ENCODE results near the gene USP34.

USP34 gene

DNA sequence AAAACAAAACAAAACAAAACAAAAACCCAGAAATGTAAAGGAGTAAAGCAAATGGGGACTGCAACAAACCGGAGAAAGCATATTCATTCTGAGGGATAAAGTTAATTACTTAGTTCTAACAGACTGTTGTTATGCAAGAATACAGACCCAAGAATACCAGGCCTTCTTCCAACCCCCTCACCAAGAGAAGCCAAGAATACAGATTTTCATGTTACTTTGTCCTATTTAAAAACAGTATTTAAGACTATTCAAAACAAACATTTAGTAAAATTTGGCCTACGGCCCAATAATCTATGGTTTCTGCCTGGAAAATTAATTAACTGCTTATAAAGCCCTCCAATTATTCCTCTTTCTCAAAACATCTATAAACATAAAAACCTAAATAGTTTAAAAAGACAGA, 91.4 kb downstream of the USP34 start:
- Histone ChIP-seq H3K4me3 (ENCODE audit: low read depth, low read length) (no peak overlapping the region), H3K36me3 (ENCODE audit: control insufficient read depth, insufficient read depth, low read length) (peaks cover 2% of the 10 kb centered on the region), H3K4me1 (ENCODE audit: control insufficient read depth, insufficient read depth, low read length) (no peaks in the 10 kb centered on the region), H3K9ac (ENCODE audit: low read depth, low read length) (no peak overlapping the region), H3K27me3 (ENCODE audit: control insufficient read depth, insufficient read depth, low read length) (no peaks in the 10 kb centered on the region), H3K9me3 (ENCODE audit: control insufficient read depth, insufficient read depth, low read length) (no peaks in the 10 kb centered on the region)

DNA sequence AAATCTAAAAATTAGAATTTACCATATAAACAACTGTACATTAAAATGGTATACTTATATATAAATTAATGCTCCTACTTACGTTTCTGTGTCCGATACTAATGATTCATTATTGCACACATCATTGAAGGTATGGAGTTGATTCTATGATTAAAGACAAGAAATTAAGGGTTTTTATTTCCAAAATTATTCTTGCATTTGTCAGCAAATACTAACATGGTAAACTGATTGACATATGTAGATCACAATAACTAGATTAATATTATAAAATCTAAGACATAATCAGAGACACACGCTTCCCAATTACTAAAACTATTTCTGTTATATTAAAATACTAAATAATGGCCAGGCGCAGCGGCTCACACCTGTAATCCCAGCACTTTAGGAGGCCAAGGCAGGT, 92.6 kb downstream of the USP34 start:
- no peaks in the 10 kb centered on the region for H3K4me1 ChIP-seq (ENCODE audit: control insufficient read depth, insufficient read depth, low read length)
- no peak overlapping the region for H3K9ac ChIP-seq (ENCODE audit: low read depth, low read length)
- peaks cover 2% of the 10 kb centered on the region for H3K36me3 ChIP-seq (ENCODE audit: control insufficient read depth, insufficient read depth, low read length)
- no peaks in the 10 kb centered on the region for H3K9me3 ChIP-seq (ENCODE audit: control insufficient read depth, insufficient read depth, low read length)
- H3K4me3 ChIP-seq (ENCODE audit: low read depth, low read length), result no peak overlapping the region
- H3K27me3 ChIP-seq (ENCODE audit: control insufficient read depth, insufficient read depth, low read length), result no peaks in the 10 kb centered on the region

DNA sequence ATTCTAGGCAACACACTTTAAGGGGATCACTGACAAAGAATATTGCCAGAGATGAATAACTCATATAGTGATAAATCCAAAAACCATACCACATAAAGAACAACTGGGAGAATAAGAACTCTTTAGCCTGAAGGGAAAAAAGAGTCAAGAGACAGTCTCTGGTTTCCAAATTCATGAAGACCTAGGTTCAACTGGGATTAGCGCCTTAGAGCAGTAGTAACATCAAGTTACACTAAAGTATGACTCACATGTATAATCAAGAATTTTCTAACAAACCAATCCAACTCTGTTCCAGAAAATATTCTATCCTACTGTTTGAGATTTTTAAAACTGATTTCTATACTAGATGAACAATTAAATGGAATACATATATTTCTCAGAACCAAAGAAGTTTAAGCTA, 93.8 kb downstream of the USP34 start:
- Histone ChIP-seq H3K36me3 (ENCODE audit: control insufficient read depth, insufficient read depth, low read length) (peaks cover 2% of the 10 kb centered on the region), H3K27me3 (ENCODE audit: control insufficient read depth, insufficient read depth, low read length) (no peaks in the 10 kb centered on the region), H3K4me1 (ENCODE audit: control insufficient read depth, insufficient read depth, low read length) (no peaks in the 10 kb centered on the region), H3K9ac (ENCODE audit: low read depth, low read length) (no peak overlapping the region), H3K9me3 (ENCODE audit: control insufficient read depth, insufficient read depth, low read length) (no peaks in the 10 kb centered on the region), H3K4me3 (ENCODE audit: low read depth, low read length) (no peak overlapping the region)

DNA sequence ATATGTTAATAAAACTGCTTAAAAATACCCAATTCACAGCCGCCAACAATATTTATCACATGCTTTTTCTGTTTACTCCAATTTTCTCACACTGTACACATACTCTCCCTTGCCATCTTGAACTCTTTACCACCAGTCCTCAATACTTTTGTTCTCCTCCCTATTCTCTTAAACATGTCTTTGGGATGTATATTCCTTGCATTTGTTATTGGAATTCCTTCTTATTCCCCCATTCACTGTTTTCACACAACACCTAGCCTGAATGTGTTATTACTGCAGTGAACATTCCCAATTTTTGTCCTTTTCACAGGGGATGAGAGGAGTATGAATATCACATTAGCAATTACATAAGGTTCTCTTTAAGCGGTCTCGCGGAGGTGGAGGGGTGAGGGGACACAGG, 94.7 kb downstream of the USP34 start:
- Histone ChIP-seq H3K36me3 (ENCODE audit: control insufficient read depth, insufficient read depth, low read length) (peaks cover 2% of the 10 kb centered on the region), H3K4me1 (ENCODE audit: control insufficient read depth, insufficient read depth, low read length) (no peaks in the 10 kb centered on the region), H3K9ac (ENCODE audit: low read depth, low read length) (no peak overlapping the region), H3K27me3 (ENCODE audit: control insufficient read depth, insufficient read depth, low read length) (no peaks in the 10 kb centered on the region), H3K4me3 (ENCODE audit: low read depth, low read length) (no peak overlapping the region), H3K9me3 (ENCODE audit: control insufficient read depth, insufficient read depth, low read length) (no peaks in the 10 kb centered on the region)

DNA sequence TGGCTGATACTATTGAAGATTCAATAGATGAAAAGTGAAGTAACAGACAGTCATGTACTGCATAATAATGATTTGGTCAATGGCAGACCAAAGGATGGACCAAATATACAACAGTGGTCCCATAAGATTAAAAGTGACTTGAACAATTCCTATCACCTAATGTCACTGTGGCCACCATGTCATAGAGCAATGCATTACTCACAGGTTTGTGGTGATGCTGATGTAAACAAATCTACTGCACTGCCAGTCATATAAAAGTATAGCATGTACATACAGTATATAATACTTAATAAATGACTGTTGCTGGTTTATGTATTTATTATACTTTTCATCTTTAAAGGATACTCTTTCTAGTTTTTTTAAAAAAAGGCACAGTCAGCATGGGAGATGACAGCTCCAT, 99.9 kb downstream of the USP34 start:
- H3K4me3 ChIP-seq (ENCODE audit: low read depth, low read length), result no peak overlapping the region
- H3K36me3 ChIP-seq (ENCODE audit: control insufficient read depth, insufficient read depth, low read length), result no peaks in the 10 kb centered on the region
- H3K27me3 ChIP-seq (ENCODE audit: control insufficient read depth, insufficient read depth, low read length), result no peaks in the 10 kb centered on the region
- no peaks in the 10 kb centered on the region for H3K9me3 ChIP-seq (ENCODE audit: control insufficient read depth, insufficient read depth, low read length)
- H3K4me1 ChIP-seq (ENCODE audit: control insufficient read depth, insufficient read depth, low read length), result no peaks in the 10 kb centered on the region
- H3K9ac ChIP-seq (ENCODE audit: low read depth, low read length), result no peak overlapping the region

DNA sequence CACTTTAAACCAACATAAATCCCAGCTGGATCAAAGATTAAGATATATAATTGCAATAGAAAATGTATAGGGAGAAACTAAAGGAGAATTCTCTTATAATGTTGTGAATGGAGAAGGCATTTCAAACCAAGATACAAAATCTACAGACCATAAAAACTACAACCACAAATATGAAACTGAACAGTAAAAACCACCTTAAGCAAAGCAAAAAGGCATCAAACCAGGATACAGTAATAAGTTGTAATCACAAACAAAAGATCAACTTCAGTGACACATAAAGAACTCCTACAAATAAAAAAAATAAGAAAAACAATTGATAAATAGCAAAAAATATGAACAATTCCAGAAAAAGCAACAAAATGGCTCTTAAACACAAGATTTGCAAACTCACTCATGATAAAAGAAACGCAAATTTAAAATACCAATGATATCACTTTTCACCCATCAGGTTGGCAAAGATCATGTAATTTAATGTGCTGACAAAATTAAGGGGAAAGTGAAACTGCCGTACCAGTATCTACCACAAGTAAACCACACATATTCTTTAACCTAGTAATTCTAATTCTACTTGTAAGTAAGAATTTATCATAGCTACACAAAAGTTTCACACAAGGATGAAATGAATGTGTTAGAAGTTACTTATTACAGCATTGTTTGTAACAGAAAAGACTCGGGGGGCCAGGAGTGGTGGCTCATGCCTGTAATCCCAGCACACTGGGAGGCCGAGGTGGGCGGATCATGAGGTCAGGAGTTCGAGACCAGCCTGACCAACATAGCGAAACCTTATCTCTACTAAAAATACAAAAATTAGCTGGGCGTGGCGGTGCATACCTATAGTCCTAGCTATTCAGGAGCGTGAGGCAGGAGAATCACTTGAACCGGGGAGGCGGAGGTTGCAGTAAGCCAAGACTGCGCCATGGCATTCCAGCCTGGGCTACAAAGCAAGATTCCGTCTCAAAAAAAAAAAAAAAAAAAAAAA, 101.9 kb downstream of the USP34 start:
- Histone ChIP-seq H3K4me1 (ENCODE audit: control insufficient read depth, insufficient read depth, low read length) (no peaks in the 10 kb centered on the region), H3K36me3 (ENCODE audit: control insufficient read depth, insufficient read depth, low read length) (no peaks in the 10 kb centered on the region), H3K27me3 (ENCODE audit: control insufficient read depth, insufficient read depth, low read length) (no peaks in the 10 kb centered on the region), H3K9me3 (ENCODE audit: control insufficient read depth, insufficient read depth, low read length) (no peaks in the 10 kb centered on the region), H3K9ac (ENCODE audit: low read depth, low read length) (no peak overlapping the region), H3K4me3 (ENCODE audit: low read depth, low read length) (no peak overlapping the region)

DNA sequence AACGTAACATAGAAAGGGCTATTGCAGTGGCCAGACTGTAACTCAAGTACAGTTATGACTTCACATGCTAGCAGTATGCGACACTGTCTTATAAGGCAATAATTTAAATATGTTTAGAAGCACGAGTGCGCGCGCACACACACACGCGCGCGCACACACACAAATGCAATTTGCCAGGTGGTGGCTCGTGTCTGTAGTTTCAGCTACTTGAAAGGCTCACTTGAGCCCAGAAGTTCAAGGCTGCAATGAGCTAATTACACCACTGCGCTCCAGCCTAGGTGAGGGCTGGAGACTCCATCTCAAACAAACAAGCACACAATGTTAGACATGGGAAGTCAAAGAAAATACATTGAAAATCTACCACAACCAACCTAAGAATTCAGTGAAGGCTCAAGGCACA, 103.7 kb downstream of the USP34 start:
- no peaks in the 10 kb centered on the region for H3K27me3 ChIP-seq (ENCODE audit: control insufficient read depth, insufficient read depth, low read length)
- no peaks in the 10 kb centered on the region for H3K4me1 ChIP-seq (ENCODE audit: control insufficient read depth, insufficient read depth, low read length)
- H3K4me3 ChIP-seq (ENCODE audit: low read depth, low read length), result no peak overlapping the region
- no peaks in the 10 kb centered on the region for H3K36me3 ChIP-seq (ENCODE audit: control insufficient read depth, insufficient read depth, low read length)
- H3K9me3 ChIP-seq (ENCODE audit: control insufficient read depth, insufficient read depth, low read length), result no peaks in the 10 kb centered on the region
- no peak overlapping the region for H3K9ac ChIP-seq (ENCODE audit: low read depth, low read length)

DNA sequence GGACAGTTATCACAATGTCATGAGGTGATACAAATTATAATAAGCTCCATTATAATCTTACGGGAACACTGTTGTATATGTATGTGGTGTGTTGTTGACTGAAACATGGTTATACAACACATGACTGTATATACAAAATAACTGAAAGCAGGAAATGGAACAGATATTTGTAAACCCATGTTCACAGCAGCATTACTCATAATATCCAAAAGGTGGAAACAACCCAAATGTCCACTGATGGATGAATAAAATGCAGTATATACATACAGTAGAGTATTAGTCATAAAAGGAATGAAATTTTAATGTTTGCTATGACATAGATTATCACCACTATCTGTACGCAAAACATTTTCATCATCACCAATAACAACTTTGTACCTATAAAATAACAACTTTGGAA, 107.3 kb downstream of the USP34 start:
- H3K27me3 ChIP-seq (ENCODE audit: control insufficient read depth, insufficient read depth, low read length), result no peaks in the 10 kb centered on the region
- no peak overlapping the region for H3K4me3 ChIP-seq (ENCODE audit: low read depth, low read length)
- H3K4me1 ChIP-seq (ENCODE audit: control insufficient read depth, insufficient read depth, low read length), result no peaks in the 10 kb centered on the region
- no peaks in the 10 kb centered on the region for H3K36me3 ChIP-seq (ENCODE audit: control insufficient read depth, insufficient read depth, low read length)
- H3K9ac ChIP-seq (ENCODE audit: low read depth, low read length), result no peak overlapping the region
- no peaks in the 10 kb centered on the region for H3K9me3 ChIP-seq (ENCODE audit: control insufficient read depth, insufficient read depth, low read length)

DNA sequence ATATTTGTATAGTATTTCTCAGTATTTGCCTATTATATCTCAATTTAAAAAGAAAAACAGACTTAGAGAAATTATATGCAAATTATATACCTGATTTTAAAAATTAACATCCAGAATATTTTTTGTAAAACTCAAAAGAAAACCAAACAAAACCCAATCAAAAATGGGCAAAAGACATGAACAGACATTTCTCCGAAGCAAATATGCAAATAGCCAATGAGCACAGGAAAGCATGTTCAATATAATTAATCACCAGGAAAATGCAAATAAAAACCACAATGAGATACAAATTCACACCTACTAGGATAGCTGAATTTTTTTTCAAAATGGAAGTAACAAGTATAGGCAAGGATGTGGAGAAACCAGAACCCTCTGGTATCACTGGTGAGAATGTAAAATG, 108.0 kb downstream of the USP34 start:
- Histone ChIP-seq H3K36me3 (ENCODE audit: control insufficient read depth, insufficient read depth, low read length) (no peaks in the 10 kb centered on the region), H3K9ac (ENCODE audit: low read depth, low read length) (no peak overlapping the region), H3K27me3 (ENCODE audit: control insufficient read depth, insufficient read depth, low read length) (no peaks in the 10 kb centered on the region), H3K4me1 (ENCODE audit: control insufficient read depth, insufficient read depth, low read length) (no peaks in the 10 kb centered on the region), H3K9me3 (ENCODE audit: control insufficient read depth, insufficient read depth, low read length) (no peaks in the 10 kb centered on the region), H3K4me3 (ENCODE audit: low read depth, low read length) (no peak overlapping the region)

DNA sequence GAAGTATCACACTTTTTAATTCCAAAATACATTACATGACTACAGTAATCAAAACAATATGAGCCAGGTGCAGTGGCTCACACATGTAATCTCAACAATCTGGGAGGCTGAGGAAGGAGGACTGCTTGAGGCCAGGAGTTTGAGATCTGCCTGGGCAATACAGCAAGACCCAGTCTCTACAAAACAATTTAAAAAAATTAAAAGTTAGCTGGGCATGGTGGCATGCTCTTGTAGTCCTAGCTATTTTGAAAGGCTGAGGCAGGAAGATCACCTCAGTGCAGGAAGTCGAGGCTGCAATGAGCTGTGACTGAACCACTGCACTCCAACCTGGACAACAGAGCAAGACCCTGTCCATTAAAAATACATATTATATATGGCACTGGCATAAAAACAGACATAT, 109.8 kb downstream of the USP34 start:
- Histone ChIP-seq H3K36me3 (ENCODE audit: control insufficient read depth, insufficient read depth, low read length) (no peaks in the 10 kb centered on the region), H3K4me3 (ENCODE audit: low read depth, low read length) (no peak overlapping the region), H3K4me1 (ENCODE audit: control insufficient read depth, insufficient read depth, low read length) (no peaks in the 10 kb centered on the region)

DNA sequence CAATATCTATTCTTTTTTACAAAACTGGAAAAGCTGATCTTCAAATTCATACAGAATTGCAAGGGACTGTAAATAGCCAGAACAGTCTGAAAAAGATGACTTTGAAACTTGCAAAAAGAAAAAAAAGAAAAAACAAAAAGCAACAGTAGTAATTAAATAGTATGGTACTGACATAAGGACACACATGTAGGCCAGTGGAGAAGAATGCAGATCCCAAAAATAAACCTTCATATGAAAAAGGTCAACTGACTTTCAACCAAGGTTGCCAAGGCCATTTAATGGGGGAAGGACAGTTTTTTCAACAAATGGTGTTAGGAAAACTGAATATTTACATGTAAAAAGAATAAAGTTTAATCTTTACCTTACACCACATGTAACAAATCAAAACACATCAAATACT, 111.8 kb downstream of the USP34 start:
- no peak overlapping the region for H3K9ac ChIP-seq (ENCODE audit: low read depth, low read length)
- no peaks in the 10 kb centered on the region for H3K27me3 ChIP-seq (ENCODE audit: control insufficient read depth, insufficient read depth, low read length)
- H3K36me3 ChIP-seq (ENCODE audit: control insufficient read depth, insufficient read depth, low read length), result no peaks in the 10 kb centered on the region
- H3K4me1 ChIP-seq (ENCODE audit: control insufficient read depth, insufficient read depth, low read length), result no peaks in the 10 kb centered on the region
- no peaks in the 10 kb centered on the region for H3K9me3 ChIP-seq (ENCODE audit: control insufficient read depth, insufficient read depth, low read length)
- H3K4me3 ChIP-seq (ENCODE audit: low read depth, low read length), result no peak overlapping the region

More for the DNA sequence above, 109.8 kb downstream of the USP34 start:
- Histone ChIP-seq H3K9me3 (ENCODE audit: control insufficient read depth, insufficient read depth, low read length) (no peaks in the 10 kb centered on the region), H3K27me3 (ENCODE audit: control insufficient read depth, insufficient read depth, low read length) (no peaks in the 10 kb centered on the region), H3K9ac (ENCODE audit: low read depth, low read length) (no peak overlapping the region)

DNA sequence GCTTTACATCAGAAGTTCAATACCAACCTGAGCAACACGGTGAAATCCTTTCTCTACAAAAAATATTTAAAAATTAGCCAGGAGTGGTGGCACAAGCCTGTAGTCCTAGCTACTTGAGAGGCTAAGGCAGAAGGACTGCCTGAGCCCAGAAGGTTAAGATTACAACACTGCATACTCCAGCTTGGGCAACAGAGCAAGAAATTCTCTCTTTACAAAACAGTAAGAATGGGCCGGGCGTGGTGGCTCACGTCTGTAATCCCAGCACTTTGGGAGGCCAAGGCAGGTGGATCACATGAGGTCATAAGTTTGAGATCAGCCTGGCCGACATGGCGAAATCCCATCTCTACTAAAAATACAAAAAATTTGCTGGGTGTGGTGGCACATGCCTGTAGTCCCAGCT, 113.2 kb downstream of the USP34 start:
- Histone ChIP-seq H3K9ac (ENCODE audit: low read depth, low read length) (no peak overlapping the region), H3K9me3 (ENCODE audit: control insufficient read depth, insufficient read depth, low read length) (no peaks in the 10 kb centered on the region), H3K27me3 (ENCODE audit: control insufficient read depth, insufficient read depth, low read length) (no peaks in the 10 kb centered on the region), H3K4me1 (ENCODE audit: control insufficient read depth, insufficient read depth, low read length) (no peaks in the 10 kb centered on the region), H3K4me3 (ENCODE audit: low read depth, low read length) (no peak overlapping the region), H3K36me3 (ENCODE audit: control insufficient read depth, insufficient read depth, low read length) (no peaks in the 10 kb centered on the region)
